Fibroblast of lung (primary cell): ENCODE data around the gene OR3A3. TPM values are rescaled to one million over a fixed set of nuclear protein-coding genes. Genes with fewer than 3 reads are reported as not detected.
"Not testable (repeated sequence)": the region's sequence is repeated elsewhere in the genome, so short reads cannot be mapped to it uniquely, and the experiment has no call there.

Source experiments
- DNase-seq, 2 donors: peaks; one replicate each; pipeline versions ENCODE4 v3.0.0 to v3.0.0-alpha.2; 2010; ENCODE audit warnings: low read depth in 2 of 2
- H2AFZ ChIP-seq: 2 replicates; pipeline ENCODE4 v1.5.1; 2012; ENCODE audit warnings: low read length, control low read depth, inconsistent platforms
- H3K27ac ChIP-seq: 2 replicates; pipeline ENCODE4 v1.5.1; 2011; ENCODE audit warnings: low read length, control low read depth; ENCODE audit not compliant: insufficient read depth
- H3K27me3 ChIP-seq: 2 replicates; pipeline ENCODE4 v1.5.1; 2011; ENCODE audit warnings: mild to moderate bottlenecking, low read length; ENCODE audit not compliant: control insufficient read depth, insufficient read depth
- H3K36me3 ChIP-seq: 2 replicates; pipeline ENCODE4 v1.5.1; 2011; ENCODE audit warnings: low read length; ENCODE audit not compliant: control insufficient read depth, insufficient read depth
- H3K4me1 ChIP-seq: 2 replicates; pipeline ENCODE4 v1.5.1; 2011; ENCODE audit warnings: low read length; ENCODE audit not compliant: control insufficient read depth, insufficient read depth; ENCODE audit errors: extremely low read depth
- H3K4me2 ChIP-seq: 2 replicates; pipeline ENCODE4 v1.5.1; 2011; ENCODE audit warnings: low read length, control low read depth; ENCODE audit not compliant: insufficient read depth; ENCODE audit errors: extremely low read depth
- H3K4me3 ChIP-seq, 4 experiments: fragments of 200-600 bp in 1 of 4; sonication (generic) in 1 of 4; replicated peaks in 1 of 4; 2 replicates each; pipeline ENCODE4 v1.5.1; 2011 to 2016; ENCODE audit warnings: low read length in 4 of 4, low read depth in 3 of 4, mild to moderate bottlenecking in 3 of 4, control low read depth in 2 of 4, inconsistent platforms in 1 of 4, mixed read lengths in 1 of 4; ENCODE audit not compliant: insufficient read depth in 1 of 4; ENCODE audit errors: control extremely low read depth in 1 of 4
- H3K79me2 ChIP-seq: 2 replicates; pipeline ENCODE4 v1.5.1; 2012; ENCODE audit warnings: mild to moderate bottlenecking, low read length, inconsistent platforms; ENCODE audit not compliant: control insufficient read depth, insufficient read depth
- H3K9ac ChIP-seq: 2 replicates; pipeline ENCODE4 v1.5.1; 2011; ENCODE audit warnings: mild to moderate bottlenecking, low read length, control low read depth; ENCODE audit not compliant: insufficient read depth
- H3K9me3 ChIP-seq: 2 replicates; pipeline ENCODE4 v1.5.1; 2012; ENCODE audit warnings: low read depth, low read length; ENCODE audit not compliant: control insufficient read depth, insufficient read depth
- H4K20me1 ChIP-seq: 2 replicates; pipeline ENCODE4 v1.5.1; 2011; ENCODE audit warnings: low read length; ENCODE audit not compliant: control insufficient read depth, insufficient read depth; ENCODE audit errors: extremely low read depth
- EZH2 ChIP-seq: IDR thresholded peaks from 2 replicates; pipeline ENCODE4 v1.5.1; 2012; ENCODE audit warnings: low read length, control low read depth, mild to moderate bottlenecking; ENCODE audit errors: missing control alignments
- polyA minus RNA-seq: library from RNA; depleted of rRNA, polyadenylated mRNA; stranded (reverse); fragments of >200 nt; gene quantifications from 2 replicates; pipeline ENCODE4 v1.2.3, GENCODE V29; 2011; ENCODE audit warnings: low replicate concordance
- polyA plus RNA-seq, 2 donors: library from polyadenylated mRNA; depleted of rRNA in 1 of 2; stranded (reverse) in 1 of 2; unstranded in 1 of 2; fragments of >200 nt; gene quantifications; 2 replicates each; pipeline ENCODE4 v1.2.1, GENCODE V29; 2011 to 2012; ENCODE audit warnings: missing spikeins in 1 of 2
- total RNA-seq: library from RNA; depleted of rRNA; stranded (reverse); fragments of >200 nt; gene quantifications from 2 replicates; pipeline ENCODE4 v1.2.1, GENCODE V29; 2014
- TF ChIP-seq, protein P1 (sequence below), 2 donors: IDR thresholded peaks in 1 of 2; conservative IDR thresholded peaks in 1 of 2; 1 replicate in 1 of 2; 2 replicates in 1 of 2; pipeline ENCODE4 v1.5.1; 2011 to 2012; ENCODE audit warnings: low read length in 2 of 2, control low read depth in 1 of 2, inconsistent platforms in 1 of 2, low read depth in 1 of 2, mild to moderate bottlenecking in 1 of 2

The OR3A3 gene
- total RNA-seq (not detected in 2 replicates), polyA plus RNA-seq (not detected in 2 replicates), polyA minus RNA-seq (not detected in 2 replicates)
- not detected in 2 replicates for polyA plus RNA-seq (2012)

DNA sequence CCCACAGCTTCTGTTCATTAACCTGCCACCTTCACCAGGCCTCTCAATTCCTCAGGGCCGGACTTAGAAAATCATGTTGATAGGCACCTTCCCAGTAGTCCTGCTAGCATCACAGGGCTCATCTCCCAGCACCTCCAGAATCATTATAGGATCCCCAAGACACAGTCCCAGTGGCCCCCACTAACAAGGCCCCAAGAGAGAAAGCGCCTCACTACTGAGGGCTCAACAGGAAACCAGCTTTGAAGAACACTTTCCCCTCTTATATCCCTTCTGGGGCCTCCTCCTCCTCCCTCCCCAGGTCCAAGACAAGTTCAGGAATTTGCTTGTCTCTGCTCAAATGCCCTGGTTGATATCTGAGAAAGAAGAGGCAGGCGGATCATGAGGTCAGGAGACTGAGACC lies at the start of gene OR3A3:
OR3A3 (plus strand) TSS at position 301 of the 400 bp plus-strand sequence.
- Histone ChIP-seq H3K4me2 (no peak within 1 kb of the TSS), H4K20me1 (no peaks in the 10 kb centered on the region), H2AFZ (no peak within 1 kb of the TSS), H3K9me3 (no peaks in the 10 kb centered on the region), H3K9ac (no peak within 1 kb of the TSS), H3K79me2 (no peaks in the 10 kb centered on the region), H3K4me3 (no peak within 1 kb of the TSS), H3K27ac (no peak within 1 kb of the TSS), H3K36me3 (no peaks in the 10 kb centered on the region), H3K4me1 (no peaks in the 10 kb centered on the region), H3K27me3 (no peaks in the 10 kb centered on the region)
- no peak for TF ChIP-seq EZH2
- TF ChIP-seq, protein P1, sequence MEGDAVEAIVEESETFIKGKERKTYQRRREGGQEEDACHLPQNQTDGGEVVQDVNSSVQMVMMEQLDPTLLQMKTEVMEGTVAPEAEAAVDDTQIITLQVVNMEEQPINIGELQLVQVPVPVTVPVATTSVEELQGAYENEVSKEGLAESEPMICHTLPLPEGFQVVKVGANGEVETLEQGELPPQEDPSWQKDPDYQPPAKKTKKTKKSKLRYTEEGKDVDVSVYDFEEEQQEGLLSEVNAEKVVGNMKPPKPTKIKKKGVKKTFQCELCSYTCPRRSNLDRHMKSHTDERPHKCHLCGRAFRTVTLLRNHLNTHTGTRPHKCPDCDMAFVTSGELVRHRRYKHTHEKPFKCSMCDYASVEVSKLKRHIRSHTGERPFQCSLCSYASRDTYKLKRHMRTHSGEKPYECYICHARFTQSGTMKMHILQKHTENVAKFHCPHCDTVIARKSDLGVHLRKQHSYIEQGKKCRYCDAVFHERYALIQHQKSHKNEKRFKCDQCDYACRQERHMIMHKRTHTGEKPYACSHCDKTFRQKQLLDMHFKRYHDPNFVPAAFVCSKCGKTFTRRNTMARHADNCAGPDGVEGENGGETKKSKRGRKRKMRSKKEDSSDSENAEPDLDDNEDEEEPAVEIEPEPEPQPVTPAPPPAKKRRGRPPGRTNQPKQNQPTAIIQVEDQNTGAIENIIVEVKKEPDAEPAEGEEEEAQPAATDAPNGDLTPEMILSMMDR (conservative IDR thresholded peaks at IDR 0.05 in 1 of 2, IDR thresholded peaks at IDR 0.05 in 1 of 2; ENCODE audit: low read depth in 1 of 2, low read length in 2 of 2), result no peak
- no peak for DNase-seq

GRCh38 chr17:3371167-3371566 lies 40.0 kb upstream of the OR3A3 start:
- not testable (repeated sequence) for H3K9me3 ChIP-seq, H3K9ac ChIP-seq, DNase-seq, H3K4me1 ChIP-seq, H3K27ac ChIP-seq, H3K4me3 ChIP-seq, H4K20me1 ChIP-seq, H2AFZ ChIP-seq, H3K4me2 ChIP-seq, H3K79me2 ChIP-seq, H3K27me3 ChIP-seq, H3K36me3 ChIP-seq

GRCh38 chr17:3378321-3378720 lies 32.8 kb upstream of the OR3A3 start:
- TF ChIP-seq EZH2, result no peak
- TF ChIP-seq, protein P1 (conservative IDR thresholded peaks at IDR 0.05 in 1 of 2, IDR thresholded peaks at IDR 0.05 in 1 of 2; ENCODE audit: low read depth in 1 of 2, low read length in 2 of 2), result no peak
- H3K9me3 ChIP-seq, result no peaks in the 10 kb centered on the region

More at GRCh38 chr17:3378321-3378720, 32.8 kb upstream of the OR3A3 start:
- no peaks in the 10 kb centered on the region for H3K4me1 ChIP-seq
- no peaks in the 10 kb centered on the region for H3K36me3 ChIP-seq
- no peak overlapping the region for H3K4me2 ChIP-seq
- no peak for DNase-seq
- H3K27ac ChIP-seq, result no peak overlapping the region
- no peak overlapping the region for H2AFZ ChIP-seq
- no peaks in the 10 kb centered on the region for H3K79me2 ChIP-seq
- H4K20me1 ChIP-seq, result no peaks in the 10 kb centered on the region
- no peak overlapping the region for H3K4me3 ChIP-seq
- H3K27me3 ChIP-seq, result no peaks in the 10 kb centered on the region
- H3K9ac ChIP-seq, result no peak overlapping the region
